Measurements from ENCODE around the gene LSM4.

Gene LSM4

GRCh38 chr19:18287836-18288772 lies 34.8 kb downstream of the LSM4 start:
- H3K9ac ChIP-seq (ENCODE audit: low read depth, low read length): peak overlapping the region; percentile 37
- peak overlapping the region; percentile 36 for H3K4me3 ChIP-seq (ENCODE audit: low read depth, low read length)
- peaks cover 11% of the 10 kb centered on the region for H3K27me3 ChIP-seq (ENCODE audit: control insufficient read depth, insufficient read depth, low read length)
- peaks cover 10% of the 10 kb centered on the region for H3K4me1 ChIP-seq (ENCODE audit: control insufficient read depth, insufficient read depth, low read length)
- no peaks in the 10 kb centered on the region for H3K36me3 ChIP-seq (ENCODE audit: control insufficient read depth, insufficient read depth, low read length)
- H3K9me3 ChIP-seq (ENCODE audit: control insufficient read depth, insufficient read depth, low read length): no peaks in the 10 kb centered on the region

- Histone ChIP-seq H3K9me3 (ENCODE audit: control insufficient read depth, insufficient read depth, low read length) (no peaks in the 10 kb centered on the region), H3K4me1 (ENCODE audit: control insufficient read depth, insufficient read depth, low read length) (peaks cover 10% of the 10 kb centered on the region), H3K9ac (ENCODE audit: low read depth, low read length) (peak overlapping the region; percentile 37), H3K27me3 (ENCODE audit: control insufficient read depth, insufficient read depth, low read length) (peaks cover 11% of the 10 kb centered on the region), H3K36me3 (ENCODE audit: control insufficient read depth, insufficient read depth, low read length) (no peaks in the 10 kb centered on the region), H3K4me3 (ENCODE audit: low read depth, low read length) (peak overlapping the region; percentile 36)
These were observed 35.8 kb downstream of the LSM4 start for GRCh38 chr19:18286973-18287635.

GRCh38 chr19:18284712-18285360 lies 38.0 kb downstream of the LSM4 start:
- no peak overlapping the region for H3K4me3 ChIP-seq (ENCODE audit: low read depth, low read length)
- H3K36me3 ChIP-seq (ENCODE audit: control insufficient read depth, insufficient read depth, low read length): no peaks in the 10 kb centered on the region
- H3K9ac ChIP-seq (ENCODE audit: low read depth, low read length): no peak overlapping the region
- H3K9me3 ChIP-seq (ENCODE audit: control insufficient read depth, insufficient read depth, low read length): no peaks in the 10 kb centered on the region
- peaks cover 4% of the 10 kb centered on the region for H3K4me1 ChIP-seq (ENCODE audit: control insufficient read depth, insufficient read depth, low read length)
- H3K27me3 ChIP-seq (ENCODE audit: control insufficient read depth, insufficient read depth, low read length): peaks cover 11% of the 10 kb centered on the region

- Histone ChIP-seq H3K36me3 (ENCODE audit: control insufficient read depth, insufficient read depth, low read length) (no peaks in the 10 kb centered on the region), H3K4me3 (ENCODE audit: low read depth, low read length) (no peak overlapping the region), H3K9ac (ENCODE audit: low read depth, low read length) (no peak overlapping the region), H3K27me3 (ENCODE audit: control insufficient read depth, insufficient read depth, low read length) (peaks cover 11% of the 10 kb centered on the region), H3K9me3 (ENCODE audit: control insufficient read depth, insufficient read depth, low read length) (no peaks in the 10 kb centered on the region), H3K4me1 (ENCODE audit: control insufficient read depth, insufficient read depth, low read length) (peaks cover 4% of the 10 kb centered on the region)
These were observed 39.5 kb downstream of the LSM4 start for GRCh38 chr19:18283338-18283737.

GRCh38 chr19:18282788-18283141 lies 40.1 kb downstream of the LSM4 start:
- Histone ChIP-seq H3K9ac (ENCODE audit: low read depth, low read length) (peak overlapping the region; percentile 88), H3K36me3 (ENCODE audit: control insufficient read depth, insufficient read depth, low read length) (peaks cover 3% of the 10 kb centered on the region), H3K4me1 (ENCODE audit: control insufficient read depth, insufficient read depth, low read length) (peaks cover 4% of the 10 kb centered on the region), H3K9me3 (ENCODE audit: control insufficient read depth, insufficient read depth, low read length) (no peaks in the 10 kb centered on the region), H3K4me3 (ENCODE audit: low read depth, low read length) (peak overlapping the region; percentile 84), H3K27me3 (ENCODE audit: control insufficient read depth, insufficient read depth, low read length) (peaks cover 11% of the 10 kb centered on the region)

- Histone ChIP-seq H3K9me3 (ENCODE audit: control insufficient read depth, insufficient read depth, low read length) (no peaks in the 10 kb centered on the region), H3K36me3 (ENCODE audit: control insufficient read depth, insufficient read depth, low read length) (peaks cover 3% of the 10 kb centered on the region), H3K9ac (ENCODE audit: low read depth, low read length) (peak overlapping the region; percentile 88), H3K4me1 (ENCODE audit: control insufficient read depth, insufficient read depth, low read length) (no peaks in the 10 kb centered on the region), H3K27me3 (ENCODE audit: control insufficient read depth, insufficient read depth, low read length) (peaks cover 11% of the 10 kb centered on the region), H3K4me3 (ENCODE audit: low read depth, low read length) (peak overlapping the region; percentile 84)
These were observed 40.7 kb downstream of the LSM4 start for GRCh38 chr19:18282021-18282787.

GRCh38 chr19:18281082-18282020 lies 41.5 kb downstream of the LSM4 start, which contains the start of gene JUND:
TSS of gene JUND (minus strand) at chr19:18281622. CDS start at chr19:18281484, 138 bp downstream.
- H3K4me1 ChIP-seq (ENCODE audit: control insufficient read depth, insufficient read depth, low read length): no peaks in the 10 kb centered on the region
- H3K9me3 ChIP-seq (ENCODE audit: control insufficient read depth, insufficient read depth, low read length): no peaks in the 10 kb centered on the region
- H3K27me3 ChIP-seq (ENCODE audit: control insufficient read depth, insufficient read depth, low read length): peaks cover 4% of the 10 kb centered on the region
- H3K36me3 ChIP-seq (ENCODE audit: control insufficient read depth, insufficient read depth, low read length): peaks cover 3% of the 10 kb centered on the region
- H3K4me3 ChIP-seq (ENCODE audit: low read depth, low read length): peak within 1 kb of the TSS; percentile 97
- peak within 1 kb of the TSS; percentile 88 for H3K9ac ChIP-seq (ENCODE audit: low read depth, low read length)

GRCh38 chr19:18280247-18281081 lies 42.4 kb downstream of the LSM4 start:
- H3K27me3 ChIP-seq (ENCODE audit: control insufficient read depth, insufficient read depth, low read length): peaks cover 3% of the 10 kb centered on the region
- H3K9ac ChIP-seq (ENCODE audit: low read depth, low read length): peak overlapping the region; percentile 88
- H3K36me3 ChIP-seq (ENCODE audit: control insufficient read depth, insufficient read depth, low read length): peaks cover 3% of the 10 kb centered on the region
- no peaks in the 10 kb centered on the region for H3K9me3 ChIP-seq (ENCODE audit: control insufficient read depth, insufficient read depth, low read length)
- peak overlapping the region; percentile 97 for H3K4me3 ChIP-seq (ENCODE audit: low read depth, low read length)
- no peaks in the 10 kb centered on the region for H3K4me1 ChIP-seq (ENCODE audit: control insufficient read depth, insufficient read depth, low read length)

GRCh38 chr19:18279516-18280246 lies 43.2 kb downstream of the LSM4 start:
- no peaks in the 10 kb centered on the region for H3K9me3 ChIP-seq (ENCODE audit: control insufficient read depth, insufficient read depth, low read length)
- peak overlapping the region; percentile 97 for H3K4me3 ChIP-seq (ENCODE audit: low read depth, low read length)
- H3K4me1 ChIP-seq (ENCODE audit: control insufficient read depth, insufficient read depth, low read length): no peaks in the 10 kb centered on the region
- peak overlapping the region; percentile 88 for H3K9ac ChIP-seq (ENCODE audit: low read depth, low read length)
- no peaks in the 10 kb centered on the region for H3K27me3 ChIP-seq (ENCODE audit: control insufficient read depth, insufficient read depth, low read length)
- peaks cover 6% of the 10 kb centered on the region for H3K36me3 ChIP-seq (ENCODE audit: control insufficient read depth, insufficient read depth, low read length)

Data from iPS-15b (cell line).